ENCODE data around the gene MISP3.
A peak's percentile ranks its signal among the peaks of the same experiment; 100 is the strongest.

- TF ChIP-seq CTCF (optimal IDR thresholded peaks at IDR 0.05 in 1 of 3, IDR thresholded peaks at IDR 0.05 in 1 of 3, conservative IDR thresholded peaks at IDR 0.05 in 1 of 3; ENCODE audit: extremely low read depth in 1 of 3, insufficient read depth in 2 of 3, low read length in 3 of 3): peak in 1 of 3 experiments; percentile 37
- no peak for TF ChIP-seq EZH2 (IDR thresholded peaks at IDR 0.05; ENCODE audit: low read length)
Observed at GRCh38 chr19:14097532-14098151, 25.1 kb downstream of the MISP3 start.
